ENCODE measurements around the gene ANKH.

The ANKH gene

GRCh38 chr5:14778792-14779070 is 92.8 kb downstream of the ANKH start:
- no peak overlapping the region for H3K27ac ChIP-seq (ENCODE audit: low read depth, low read length)
- no peaks in the 10 kb centered on the region for H3K9me3 ChIP-seq (ENCODE audit: control insufficient read depth, insufficient read depth, low read length)
- TF ChIP-seq, protein P1, sequence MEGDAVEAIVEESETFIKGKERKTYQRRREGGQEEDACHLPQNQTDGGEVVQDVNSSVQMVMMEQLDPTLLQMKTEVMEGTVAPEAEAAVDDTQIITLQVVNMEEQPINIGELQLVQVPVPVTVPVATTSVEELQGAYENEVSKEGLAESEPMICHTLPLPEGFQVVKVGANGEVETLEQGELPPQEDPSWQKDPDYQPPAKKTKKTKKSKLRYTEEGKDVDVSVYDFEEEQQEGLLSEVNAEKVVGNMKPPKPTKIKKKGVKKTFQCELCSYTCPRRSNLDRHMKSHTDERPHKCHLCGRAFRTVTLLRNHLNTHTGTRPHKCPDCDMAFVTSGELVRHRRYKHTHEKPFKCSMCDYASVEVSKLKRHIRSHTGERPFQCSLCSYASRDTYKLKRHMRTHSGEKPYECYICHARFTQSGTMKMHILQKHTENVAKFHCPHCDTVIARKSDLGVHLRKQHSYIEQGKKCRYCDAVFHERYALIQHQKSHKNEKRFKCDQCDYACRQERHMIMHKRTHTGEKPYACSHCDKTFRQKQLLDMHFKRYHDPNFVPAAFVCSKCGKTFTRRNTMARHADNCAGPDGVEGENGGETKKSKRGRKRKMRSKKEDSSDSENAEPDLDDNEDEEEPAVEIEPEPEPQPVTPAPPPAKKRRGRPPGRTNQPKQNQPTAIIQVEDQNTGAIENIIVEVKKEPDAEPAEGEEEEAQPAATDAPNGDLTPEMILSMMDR (IDR thresholded peaks at IDR 0.05; ENCODE audit: low read depth, low read length, poor library complexity, severe bottlenecking) = no peak
- TF ChIP-seq EZH2phosphoT487 (IDR thresholded peaks at IDR 0.05; ENCODE audit: borderline replicate concordance, low read length) = no peak
- H3K4me3 ChIP-seq (ENCODE audit: low read length) = no peak overlapping the region
- no peaks in the 10 kb centered on the region for H4K20me1 ChIP-seq (ENCODE audit: control insufficient read depth, insufficient read depth, low read depth, low read length)
- no peak overlapping the region for H3K4me2 ChIP-seq (ENCODE audit: low read length)
- peaks cover 8% of the 10 kb centered on the region; the same call in 1 of the 2 replicates for H3K79me2 ChIP-seq (ENCODE audit: control insufficient read depth, low read length)
- H3K36me3 ChIP-seq (ENCODE audit: control insufficient read depth, low read length) = no peaks in the 10 kb centered on the region
- H3K9me2 ChIP-seq (replicated peaks; ENCODE audit: control insufficient read depth, low read length) = no peaks in the 10 kb centered on the region
- no peaks in the 10 kb centered on the region for H3K4me1 ChIP-seq (ENCODE audit: control insufficient read depth, low read length)
- no peaks in the 10 kb centered on the region for H3F3A ChIP-seq (ENCODE audit: control insufficient read depth, insufficient read depth)
- H3K27me3 ChIP-seq (ENCODE audit: control insufficient read depth, low read length) = no peaks in the 10 kb centered on the region

DNA sequence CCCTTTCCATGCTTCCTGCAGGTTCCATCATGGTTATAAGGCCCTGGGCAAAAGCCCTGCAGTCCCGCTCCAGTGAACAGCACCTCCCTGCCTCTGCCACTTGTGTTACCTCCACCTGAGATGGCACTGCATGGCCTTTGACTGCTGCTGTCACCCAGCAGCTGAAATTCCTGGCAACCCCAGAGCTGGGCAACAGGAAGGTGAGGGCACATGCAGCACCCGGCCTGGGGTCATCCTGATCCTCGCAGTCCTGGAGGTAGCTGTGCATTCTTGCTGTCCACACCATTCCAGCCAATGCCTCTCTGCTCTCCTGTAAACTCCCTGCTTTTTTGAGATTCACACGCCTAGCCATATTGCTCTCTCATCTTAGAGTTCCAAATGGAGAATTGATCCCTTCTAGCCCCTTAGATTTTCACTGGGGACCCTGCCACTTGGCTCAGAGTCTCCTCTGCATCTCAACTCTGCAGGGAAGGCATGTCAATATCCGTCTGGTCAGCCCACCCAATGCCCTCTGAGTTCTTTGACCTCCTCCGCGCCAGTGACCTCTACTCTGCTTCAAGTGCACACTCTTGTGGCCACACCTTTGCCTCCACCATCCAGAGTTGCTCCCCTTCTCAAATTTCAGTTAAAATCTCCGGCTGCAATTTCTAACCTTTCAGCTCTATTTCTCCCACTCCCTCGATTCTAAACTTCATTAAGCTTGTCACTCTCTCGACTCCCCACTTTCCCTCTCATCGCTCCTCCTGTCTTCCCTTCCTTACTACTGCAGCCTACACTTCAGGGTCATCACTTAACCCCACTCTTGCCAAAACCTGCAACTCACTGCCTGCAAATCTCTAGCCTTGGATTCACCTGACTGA is 93.4 kb downstream of the ANKH start:
- no peak overlapping the region for H3K4me3 ChIP-seq (ENCODE audit: low read length)
- H3K4me1 ChIP-seq (ENCODE audit: control insufficient read depth, low read length) = no peaks in the 10 kb centered on the region
- H3K27ac ChIP-seq (ENCODE audit: low read depth, low read length) = no peak overlapping the region
- H4K20me1 ChIP-seq (ENCODE audit: control insufficient read depth, insufficient read depth, low read depth, low read length) = no peaks in the 10 kb centered on the region
- H3K27me3 ChIP-seq (ENCODE audit: control insufficient read depth, low read length) = no peaks in the 10 kb centered on the region
- H3K36me3 ChIP-seq (ENCODE audit: control insufficient read depth, low read length) = no peaks in the 10 kb centered on the region
- no peak for TF ChIP-seq EZH2phosphoT487 (IDR thresholded peaks at IDR 0.05; ENCODE audit: borderline replicate concordance, low read length)
- TF ChIP-seq, protein P1 (IDR thresholded peaks at IDR 0.05; ENCODE audit: low read depth, low read length, poor library complexity, severe bottlenecking) = no peak
- no peaks in the 10 kb centered on the region for H3K9me3 ChIP-seq (ENCODE audit: control insufficient read depth, insufficient read depth, low read length)
- peaks cover 3% of the 10 kb centered on the region; the same call in 1 of the 2 replicates for H3K79me2 ChIP-seq (ENCODE audit: control insufficient read depth, low read length)
- H3F3A ChIP-seq (ENCODE audit: control insufficient read depth, insufficient read depth) = no peaks in the 10 kb centered on the region
- H3K9me2 ChIP-seq (replicated peaks; ENCODE audit: control insufficient read depth, low read length) = no peaks in the 10 kb centered on the region
- no peak overlapping the region for H3K4me2 ChIP-seq (ENCODE audit: low read length)

DNA sequence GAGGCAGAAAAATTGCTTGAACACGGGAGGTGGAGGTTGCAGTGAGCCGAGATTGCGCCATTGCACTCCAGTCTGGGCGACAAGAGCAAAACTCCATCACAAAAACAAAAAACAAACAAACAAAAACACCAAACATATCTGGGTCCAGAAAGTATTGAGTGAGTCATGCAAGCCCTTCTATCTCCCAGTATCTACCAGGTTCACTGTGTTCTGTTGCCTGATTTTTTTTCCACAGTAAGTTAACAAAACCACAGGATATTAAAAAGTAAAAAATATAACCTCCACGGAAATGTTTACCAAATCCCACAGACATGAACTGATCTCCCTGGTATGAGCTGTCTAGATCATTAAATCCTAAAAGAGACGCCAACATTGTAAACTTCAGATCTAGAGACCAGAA is 94.4 kb downstream of the ANKH start:
- no peaks in the 10 kb centered on the region for H3F3A ChIP-seq (ENCODE audit: control insufficient read depth, insufficient read depth)
- no peaks in the 10 kb centered on the region for H4K20me1 ChIP-seq (ENCODE audit: control insufficient read depth, insufficient read depth, low read depth, low read length)
- H3K79me2 ChIP-seq (ENCODE audit: control insufficient read depth, low read length) = 0 out of 2 replicates have a peak, but pooled peaks cover 6% of the 10 kb centered on the region
- H3K27ac ChIP-seq (ENCODE audit: low read depth, low read length) = no peak overlapping the region
- no peaks in the 10 kb centered on the region for H3K4me1 ChIP-seq (ENCODE audit: control insufficient read depth, low read length)
- H3K9me2 ChIP-seq (replicated peaks; ENCODE audit: control insufficient read depth, low read length) = no peaks in the 10 kb centered on the region
- H3K4me3 ChIP-seq (ENCODE audit: low read length) = no peak overlapping the region
- H3K4me2 ChIP-seq (ENCODE audit: low read length) = no peak overlapping the region
- no peaks in the 10 kb centered on the region for H3K9me3 ChIP-seq (ENCODE audit: control insufficient read depth, insufficient read depth, low read length)
- no peaks in the 10 kb centered on the region for H3K36me3 ChIP-seq (ENCODE audit: control insufficient read depth, low read length)
- no peak for TF ChIP-seq EZH2phosphoT487 (IDR thresholded peaks at IDR 0.05; ENCODE audit: borderline replicate concordance, low read length)
- TF ChIP-seq, protein P1 (IDR thresholded peaks at IDR 0.05; ENCODE audit: low read depth, low read length, poor library complexity, severe bottlenecking) = no peak
- no peaks in the 10 kb centered on the region for H3K27me3 ChIP-seq (ENCODE audit: control insufficient read depth, low read length)

Measured in DOHH2 (cell line).